Subcutaneous abdominal adipose tissue (tissue), 5 donors: ENCODE data around the gene CNTN4.

Source experiments
- H3K27ac ChIP-seq: one replicate; pipeline ENCODE4 v1.7.0; 2013; ENCODE audit warnings: low read depth, mild to moderate bottlenecking, inconsistent platforms, low read length, moderate library complexity
- H3K27me3 ChIP-seq, 5 donors: one replicate each; pipeline ENCODE4 v1.7.0; 2013; ENCODE audit warnings: low read length in 5 of 5, inconsistent platforms in 1 of 5; ENCODE audit not compliant: control insufficient read depth in 5 of 5, insufficient read depth in 4 of 5
- H3K36me3 ChIP-seq, 5 donors: one replicate each; pipeline ENCODE4 v1.7.0; 2013; ENCODE audit warnings: low read length in 5 of 5; ENCODE audit not compliant: control insufficient read depth in 5 of 5, insufficient read depth in 5 of 5
- H3K4me1 ChIP-seq, 5 donors: one replicate each; pipeline ENCODE4 v1.7.0; 2013; ENCODE audit warnings: low read length in 5 of 5, mild to moderate bottlenecking in 3 of 5, moderate library complexity in 1 of 5; ENCODE audit not compliant: control insufficient read depth in 5 of 5, insufficient read depth in 5 of 5
- H3K4me3 ChIP-seq, 5 donors: one replicate each; pipeline ENCODE4 v1.7.0; 2013; ENCODE audit warnings: low read length in 5 of 5, low read depth in 1 of 5
- H3K9ac ChIP-seq, 5 donors: one replicate each; pipeline ENCODE4 v1.7.0; 2013; ENCODE audit warnings: low read length in 5 of 5, mild to moderate bottlenecking in 4 of 5, moderate library complexity in 3 of 5
- H3K9me3 ChIP-seq, 5 donors: one replicate each; pipeline ENCODE4 v1.7.0; 2013; ENCODE audit warnings: low read length in 5 of 5; ENCODE audit not compliant: control insufficient read depth in 5 of 5
- donor health status: healthy.
- donor health status: healthy.
- donor health status: healthy.
- donor health status: healthy.
- donor health status: healthy.

The CNTN4 gene

GRCh38 chr3:2148561-2149340 is 50.1 kb downstream of the CNTN4 start:
- no peaks in the 10 kb centered on the region for H3K36me3 ChIP-seq
- no peak overlapping the region for H3K4me3 ChIP-seq
- H3K27me3 ChIP-seq: no peaks in the 10 kb centered on the region

DNA sequence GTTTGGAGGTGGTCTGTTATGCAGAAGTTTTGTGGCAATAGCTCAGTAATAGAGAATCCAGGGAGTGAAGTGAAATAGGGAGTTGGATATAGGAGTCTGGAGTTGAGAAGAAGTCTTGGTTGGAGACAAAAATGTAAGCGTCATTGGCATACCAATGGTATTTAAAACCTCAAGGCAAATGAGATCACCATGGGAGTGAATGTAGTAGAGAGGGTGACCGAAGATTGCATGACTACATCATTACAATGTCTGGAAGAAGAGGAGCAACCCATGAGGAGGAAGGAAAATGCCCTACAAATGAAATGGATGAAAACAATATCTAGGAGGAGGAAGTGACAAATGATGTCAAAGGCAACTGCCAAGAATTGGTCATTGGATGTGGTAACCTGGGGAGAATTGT is 54.4 kb downstream of the CNTN4 start:
- no peaks in the 10 kb centered on the region for H3K9me3 ChIP-seq
- H3K9ac ChIP-seq: no peak overlapping the region
- H3K27me3 ChIP-seq: no peaks in the 10 kb centered on the region
- peaks cover 0 to 5% (median 0%) of the 10 kb centered on the region in 5 donors for H3K4me1 ChIP-seq
- H3K27ac ChIP-seq: no peak overlapping the region
- no peaks in the 10 kb centered on the region for H3K36me3 ChIP-seq
- no peak overlapping the region for H3K4me3 ChIP-seq

More at GRCh38 chr3:2148561-2149340, 50.1 kb downstream of the CNTN4 start:
- Histone ChIP-seq H3K9ac (no peak overlapping the region), H3K27ac (no peak overlapping the region), H3K4me1 (peaks cover 0 to 5% (median 0%) of the 10 kb centered on the region in 5 donors), H3K9me3 (no peaks in the 10 kb centered on the region)

DNA sequence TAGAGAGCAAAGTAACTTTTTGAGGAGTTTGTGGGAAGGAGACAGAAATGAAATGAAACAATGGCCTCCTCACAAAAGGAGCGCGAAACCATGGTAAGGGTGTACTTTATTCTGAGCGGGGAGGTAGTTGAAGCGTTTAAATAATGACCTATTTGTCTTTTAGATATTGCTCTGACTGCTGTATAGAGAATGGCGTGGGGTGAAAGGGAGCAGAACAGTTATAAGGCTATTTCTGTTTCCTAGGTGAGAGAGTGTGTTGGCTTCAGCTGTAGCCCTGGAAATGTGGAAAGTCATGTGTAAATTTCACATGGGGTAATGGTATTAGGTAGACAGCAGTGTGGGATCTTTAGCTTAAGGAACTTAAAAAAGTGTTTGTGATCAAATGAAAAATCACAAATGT is 54.9 kb downstream of the CNTN4 start:
- H3K9me3 ChIP-seq: no peaks in the 10 kb centered on the region
- no peaks in the 10 kb centered on the region for H3K36me3 ChIP-seq
- no peak overlapping the region for H3K4me3 ChIP-seq
- H3K27me3 ChIP-seq: no peaks in the 10 kb centered on the region
- no peak overlapping the region for H3K9ac ChIP-seq
- H3K27ac ChIP-seq: no peak overlapping the region
- peaks cover 0 to 5% (median 0%) of the 10 kb centered on the region in 5 donors for H3K4me1 ChIP-seq

DNA sequence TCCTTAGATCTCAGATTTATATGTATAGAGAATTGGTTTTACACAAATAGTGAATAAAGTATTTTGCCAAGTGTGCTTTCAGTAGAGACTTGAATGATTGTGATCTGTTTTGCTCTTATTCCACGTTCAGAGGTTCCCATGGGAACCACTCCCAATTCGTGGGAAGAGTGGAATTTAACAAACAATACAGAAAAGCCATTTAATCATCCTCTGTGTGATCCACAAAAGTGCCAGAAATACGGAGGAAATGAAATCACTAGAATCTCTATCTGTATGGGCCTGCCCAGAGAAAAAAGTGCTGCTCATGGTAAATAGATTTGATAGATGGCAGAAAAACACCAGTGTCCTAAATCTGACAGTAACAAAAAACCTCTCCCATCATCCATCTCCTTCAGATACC is 56.0 kb downstream of the CNTN4 start:
- H3K9me3 ChIP-seq: no peaks in the 10 kb centered on the region
- H3K27me3 ChIP-seq: no peaks in the 10 kb centered on the region
- no peaks in the 10 kb centered on the region for H3K4me1 ChIP-seq
- H3K4me3 ChIP-seq: no peak overlapping the region
- no peak overlapping the region for H3K9ac ChIP-seq
- H3K36me3 ChIP-seq: no peaks in the 10 kb centered on the region
- no peak overlapping the region for H3K27ac ChIP-seq

GRCh38 chr3:2156244-2156847 is 57.7 kb downstream of the CNTN4 start:
- Histone ChIP-seq H3K27me3 (no peaks in the 10 kb centered on the region), H3K9ac (no peak overlapping the region), H3K9me3 (no peaks in the 10 kb centered on the region), H3K36me3 (no peaks in the 10 kb centered on the region), H3K4me3 (no peak overlapping the region), H3K4me1 (no peaks in the 10 kb centered on the region), H3K27ac (no peak overlapping the region)

DNA sequence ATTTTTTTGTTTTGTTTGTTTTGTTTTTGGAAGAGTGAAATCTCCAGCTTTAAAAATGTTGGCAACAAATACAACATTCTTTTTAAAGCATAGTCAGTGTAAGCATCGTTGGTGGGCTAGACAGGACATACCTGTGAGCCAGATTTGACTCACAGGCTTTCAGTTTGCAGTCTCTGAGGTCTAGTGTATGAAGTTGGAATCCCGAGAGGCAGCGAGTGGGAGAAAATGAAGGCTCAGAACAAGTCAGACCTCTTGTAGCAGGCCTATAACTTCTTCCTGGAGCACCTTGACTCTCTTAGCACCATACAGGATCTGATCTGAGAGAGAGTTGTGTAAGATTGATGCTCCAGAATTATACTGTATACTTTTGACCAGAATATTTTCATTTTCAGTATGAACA is 60.2 kb downstream of the CNTN4 start:
- Histone ChIP-seq H3K9ac (no peak overlapping the region), H3K9me3 (no peaks in the 10 kb centered on the region), H3K27me3 (no peaks in the 10 kb centered on the region), H3K27ac (no peak overlapping the region), H3K36me3 (no peaks in the 10 kb centered on the region), H3K4me3 (no peak overlapping the region), H3K4me1 (no peaks in the 10 kb centered on the region)

GRCh38 chr3:2166552-2166951 is 67.9 kb downstream of the CNTN4 start:
- Histone ChIP-seq H3K9me3 (no peaks in the 10 kb centered on the region), H3K36me3 (no peaks in the 10 kb centered on the region), H3K4me1 (no peaks in the 10 kb centered on the region), H3K9ac (no peak overlapping the region), H3K27ac (no peak overlapping the region), H3K4me3 (no peak overlapping the region), H3K27me3 (no peaks in the 10 kb centered on the region)

DNA sequence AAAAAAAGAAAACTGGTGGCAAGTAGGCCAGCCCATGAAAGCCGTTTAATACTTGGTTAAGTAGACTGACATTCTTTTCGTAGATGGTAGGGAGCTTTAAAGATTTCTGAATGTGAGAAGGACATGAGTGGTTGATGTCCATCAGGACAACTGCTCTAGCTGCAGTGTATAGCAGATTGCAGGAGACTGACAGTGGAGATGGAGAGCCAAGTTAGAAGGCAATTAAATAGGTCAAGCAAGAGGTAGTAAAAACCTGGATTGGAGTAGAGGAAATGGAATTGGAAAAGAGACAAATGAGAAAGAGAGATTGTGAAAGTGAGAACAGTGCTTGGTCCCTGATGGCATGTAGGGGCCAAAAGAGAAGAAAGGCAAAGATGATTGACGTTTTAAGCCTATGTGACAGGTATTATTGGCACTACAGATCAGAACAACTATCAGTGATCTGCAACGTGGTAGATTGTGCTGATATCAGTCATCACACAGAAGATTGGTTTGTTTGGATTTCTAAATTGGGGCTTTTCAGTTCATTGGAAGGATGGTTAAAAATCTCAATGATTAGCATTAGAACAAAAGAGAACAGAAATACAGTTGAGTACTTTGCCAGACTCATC is 74.0 kb downstream of the CNTN4 start:
- Histone ChIP-seq H3K9me3 (peaks cover 0 to 8% (median 2%) of the 10 kb centered on the region in 5 donors), H3K9ac (no peak overlapping the region), H3K4me3 (no peak overlapping the region), H3K4me1 (no peaks in the 10 kb centered on the region), H3K27me3 (no peaks in the 10 kb centered on the region), H3K36me3 (no peaks in the 10 kb centered on the region), H3K27ac (no peak overlapping the region)

GRCh38 chr3:2180634-2181033 is 82.0 kb downstream of the CNTN4 start:
- Histone ChIP-seq H3K27me3 (no peaks in the 10 kb centered on the region), H3K9ac (no peak overlapping the region), H3K4me3 (no peak overlapping the region), H3K9me3 (no peaks in the 10 kb centered on the region), H3K36me3 (no peaks in the 10 kb centered on the region), H3K4me1 (no peaks in the 10 kb centered on the region), H3K27ac (no peak overlapping the region)

GRCh38 chr3:2198776-2199279 is 100.2 kb downstream of the CNTN4 start:
- H3K36me3 ChIP-seq: no peaks in the 10 kb centered on the region
- H3K4me1 ChIP-seq: no peaks in the 10 kb centered on the region
- no peaks in the 10 kb centered on the region for H3K9me3 ChIP-seq
- no peak overlapping the region for H3K4me3 ChIP-seq
- H3K27ac ChIP-seq: no peak overlapping the region
- no peaks in the 10 kb centered on the region for H3K27me3 ChIP-seq
- H3K9ac ChIP-seq: no peak overlapping the region
